Lower leg skin (tissue), 4 donors: Measurements from ENCODE around the gene NCAPG2. TPM values are rescaled to one million over a fixed set of nuclear protein-coding genes. Genes with fewer than 3 reads are reported as not detected.

Experiments
- DNase-seq, 2 donors: peaks; one replicate each; pipeline ENCODE4 v3.0.0-alpha.2; 2019; ENCODE audit warnings: low spot score in 2 of 2
- H3K4me3 ChIP-seq: fragments of 200-600 bp; sonication (generic); 2 replicates; pipeline ENCODE4 v1.5.1; 2017; ENCODE audit warnings: mild to moderate bottlenecking, low read depth; ENCODE audit not compliant: poor library complexity, severe bottlenecking
- CTCF ChIP-seq, 3 donors: fragments of 450-650 bp; IDR thresholded peaks; one replicate each; pipeline ENCODE4 v1.5.1; 2016; ENCODE audit warnings: antibody characterized with exemption in 3 of 3, mild to moderate bottlenecking in 3 of 3, moderate library complexity in 2 of 3
- POLR2A ChIP-seq, 2 donors: fragments of 450-650 bp; IDR thresholded peaks; one replicate each; pipeline ENCODE4 v1.6.1; 2016 to 2017; ENCODE audit warnings: antibody characterized with exemption in 2 of 2, mild to moderate bottlenecking in 1 of 2, moderate library complexity in 1 of 2
- WGBS, 2 donors: methylation state at CpG; one replicate each; pipeline ENCODE4 v1.1.5; 2018; 5-methylcytosine and 5-hydroxymethylcytosine counted together
- intact Hi-C: fragments of 100-400 bp; cut with DNase I; formaldehyde crosslinking; loops from one replicate; pipeline ENCODE4 v1.15.0; 2023; ENCODE audit warnings: low total_unique reads
- total RNA-seq, 4 donors: library from RNA; depleted of rRNA; stranded (reverse); fragments of >200 nt; gene quantifications; one replicate each; pipeline ENCODE4 v1.1.0, GENCODE V29; 2016

The NCAPG2 gene
- total RNA-seq, 4 donors from 2014 or later: 5.2 to 9.7 (median 6.1) TPM

DNA sequence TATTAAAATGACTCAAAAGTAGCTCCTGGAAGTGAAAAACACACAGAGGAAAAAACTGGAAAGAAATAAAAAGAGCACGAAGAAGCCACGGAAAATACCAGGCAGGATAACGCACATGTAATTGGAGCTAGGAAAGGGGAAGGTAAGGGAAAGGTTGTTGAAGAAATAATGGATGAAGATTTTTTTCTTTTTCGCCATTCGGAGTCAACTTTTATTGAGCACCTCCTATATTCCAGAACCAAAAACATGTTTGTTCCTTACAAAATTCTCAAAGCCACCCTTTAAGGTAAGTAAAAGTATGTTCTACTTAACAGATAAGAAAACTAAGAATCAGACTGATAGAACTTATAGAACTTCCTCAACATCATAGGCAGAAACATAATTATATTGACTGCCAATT lies 84.2 kb downstream of the NCAPG2 start:
- intact Hi-C loops: no loop called here

GRCh38 chr7:158618745-158619140 lies 85.9 kb downstream of the NCAPG2 start:
- intact Hi-C loops: no loop called here
- 96 to 98% methylated on average over 4 of the region's 4 CpGs for WGBS, 2 donors
- TF ChIP-seq POLR2A (IDR thresholded peaks at IDR 0.05): no peak
- TF ChIP-seq CTCF (IDR thresholded peaks at IDR 0.05): no peak

More for the DNA sequence above, 84.2 kb downstream of the NCAPG2 start:
- no peak overlapping the region for H3K4me3 ChIP-seq
- WGBS, 2 donors: 96 to 97% methylated on average over 5 of the region's 5 CpGs
- TF ChIP-seq CTCF (IDR thresholded peaks at IDR 0.05): no peak
- no peak for TF ChIP-seq POLR2A (IDR thresholded peaks at IDR 0.05)
- DNase-seq: no peak

DNA sequence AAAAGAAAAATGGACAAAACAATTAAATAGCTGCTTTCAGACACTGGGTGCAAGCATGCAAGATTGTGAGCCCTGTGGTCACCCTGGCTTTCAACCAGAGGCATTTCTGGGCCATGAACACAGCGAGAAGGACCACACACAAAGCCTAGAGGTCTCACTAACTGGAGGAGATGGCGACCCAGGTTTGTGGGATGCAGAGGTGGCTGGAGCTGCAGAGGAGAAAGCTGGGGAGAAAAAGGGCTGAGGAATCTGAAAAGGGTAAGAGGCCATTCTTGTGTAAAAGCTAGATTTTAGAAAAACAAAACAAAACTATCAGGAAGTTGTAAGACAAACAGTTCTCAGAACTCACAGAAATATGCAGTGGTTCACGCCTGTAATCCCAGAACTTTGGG lies 86.9 kb downstream of the NCAPG2 start:
- 93 to 94% methylated on average over 3 of the region's 3 CpGs for WGBS, 2 donors
- TF ChIP-seq CTCF (IDR thresholded peaks at IDR 0.05): no peak
- TF ChIP-seq POLR2A (IDR thresholded peaks at IDR 0.05): no peak
- DNase-seq: no peak
- intact Hi-C loops: no loop called here
- H3K4me3 ChIP-seq: no peak overlapping the region

More at GRCh38 chr7:158618745-158619140, 85.9 kb downstream of the NCAPG2 start:
- no peak overlapping the region for H3K4me3 ChIP-seq
- DNase-seq: no peak

GRCh38 chr7:158616050-158616449 lies 88.6 kb downstream of the NCAPG2 start:
- DNase-seq: no peak
- TF ChIP-seq POLR2A (IDR thresholded peaks at IDR 0.05): no peak
- TF ChIP-seq CTCF (IDR thresholded peaks at IDR 0.05): no peak
- no peak overlapping the region for H3K4me3 ChIP-seq
- intact Hi-C loops: no loop called here
- WGBS, 2 donors: 72 to 84% methylated on average over 2 of the region's 2 CpGs

DNA sequence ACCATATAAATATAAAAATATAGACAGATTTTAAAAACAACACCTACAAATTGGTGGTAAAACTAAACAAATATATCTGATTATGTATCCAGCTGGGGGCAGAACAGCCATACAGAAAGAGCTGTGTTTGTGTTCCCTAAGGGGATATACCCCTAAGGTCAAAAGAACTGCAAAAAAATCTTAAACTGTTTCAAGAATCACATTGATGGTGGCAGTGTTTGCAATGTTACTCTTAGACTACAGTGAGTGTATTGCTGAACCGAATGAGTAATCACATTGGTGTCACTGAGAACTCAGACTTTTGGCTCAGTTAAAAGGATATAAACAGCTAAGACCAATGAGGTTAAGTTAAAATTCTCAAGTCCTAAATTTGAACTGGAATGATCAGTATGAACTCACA lies 89.9 kb downstream of the NCAPG2 start:
- 55 to 60% methylated on average over 1 of the region's 1 CpG for WGBS, 2 donors
- DNase-seq: no peak
- intact Hi-C loops: no loop called here
- TF ChIP-seq CTCF (IDR thresholded peaks at IDR 0.05): no peak
- TF ChIP-seq POLR2A (IDR thresholded peaks at IDR 0.05): no peak
- H3K4me3 ChIP-seq: no peak overlapping the region

- TF ChIP-seq CTCF (IDR thresholded peaks at IDR 0.05): no peak
- no peak for TF ChIP-seq POLR2A (IDR thresholded peaks at IDR 0.05)
- DNase-seq: no peak
- WGBS, 2 donors: 76 to 94% methylated on average over 2 of the region's 2 CpGs
- H3K4me3 ChIP-seq: no peak overlapping the region
- intact Hi-C loops: no loop called here
Observed at GRCh38 chr7:158613481-158613880, 91.1 kb downstream of the NCAPG2 start.
